ENCODE results near the gene CCDC142.

The CCDC142 gene

GRCh38 chr2:74458132-74458937 is 24.5 kb downstream of the CCDC142 start, which contains the start of gene WBP1:
Gene WBP1, plus strand, starts transcription at chr2:74458438. Its CDS starts 165 bp downstream, at chr2:74458603.
- Histone ChIP-seq H3K36me3 (no peaks in the 10 kb centered on the region; the same call in 1 of the 2 replicates), H3K27me3 (no peaks in the 10 kb centered on the region), H3K4me1 (no peaks in the 10 kb centered on the region), H3K9me3 (no peaks in the 10 kb centered on the region), H3K4me3 (ENCODE audit: low read depth, low read length) (peak within 1 kb of the TSS; percentile 85)
- TF ChIP-seq, protein P1, sequence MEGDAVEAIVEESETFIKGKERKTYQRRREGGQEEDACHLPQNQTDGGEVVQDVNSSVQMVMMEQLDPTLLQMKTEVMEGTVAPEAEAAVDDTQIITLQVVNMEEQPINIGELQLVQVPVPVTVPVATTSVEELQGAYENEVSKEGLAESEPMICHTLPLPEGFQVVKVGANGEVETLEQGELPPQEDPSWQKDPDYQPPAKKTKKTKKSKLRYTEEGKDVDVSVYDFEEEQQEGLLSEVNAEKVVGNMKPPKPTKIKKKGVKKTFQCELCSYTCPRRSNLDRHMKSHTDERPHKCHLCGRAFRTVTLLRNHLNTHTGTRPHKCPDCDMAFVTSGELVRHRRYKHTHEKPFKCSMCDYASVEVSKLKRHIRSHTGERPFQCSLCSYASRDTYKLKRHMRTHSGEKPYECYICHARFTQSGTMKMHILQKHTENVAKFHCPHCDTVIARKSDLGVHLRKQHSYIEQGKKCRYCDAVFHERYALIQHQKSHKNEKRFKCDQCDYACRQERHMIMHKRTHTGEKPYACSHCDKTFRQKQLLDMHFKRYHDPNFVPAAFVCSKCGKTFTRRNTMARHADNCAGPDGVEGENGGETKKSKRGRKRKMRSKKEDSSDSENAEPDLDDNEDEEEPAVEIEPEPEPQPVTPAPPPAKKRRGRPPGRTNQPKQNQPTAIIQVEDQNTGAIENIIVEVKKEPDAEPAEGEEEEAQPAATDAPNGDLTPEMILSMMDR (IDR thresholded peaks at IDR 0.05; ENCODE audit: low read depth, low read length) = no peak
- DNase-seq = peak; percentile 95

- no peaks in the 10 kb centered on the region for H3K27me3 ChIP-seq
- no peaks in the 10 kb centered on the region; the same call in 1 of the 2 replicates for H3K36me3 ChIP-seq
- TF ChIP-seq, protein P1 (IDR thresholded peaks at IDR 0.05; ENCODE audit: low read depth, low read length) = no peak
- no peaks in the 10 kb centered on the region for H3K4me1 ChIP-seq
- H3K4me3 ChIP-seq (ENCODE audit: low read depth, low read length) = peak overlapping the region; percentile 60
- no peaks in the 10 kb centered on the region for H3K9me3 ChIP-seq
- DNase-seq = peak; percentile 67
These were observed 25.2 kb downstream of the CCDC142 start for GRCh38 chr2:74457549-74458131.

GRCh38 chr2:74457129-74457548 is 25.7 kb downstream of the CCDC142 start:
- no peaks in the 10 kb centered on the region for H3K9me3 ChIP-seq
- TF ChIP-seq, protein P1 (IDR thresholded peaks at IDR 0.05; ENCODE audit: low read depth, low read length) = no peak

GRCh38 chr2:74454654-74455511 is 27.9 kb downstream of the CCDC142 start, which contains the start of gene INO80B:
Gene INO80B, plus strand, starts transcription at chr2:74455087. Its CDS starts 30 bp downstream, at chr2:74455117.
- no peaks in the 10 kb centered on the region for H3K9me3 ChIP-seq
- H3K36me3 ChIP-seq = no peaks in the 10 kb centered on the region
- DNase-seq = peak; percentile 85
- no peaks in the 10 kb centered on the region for H3K27me3 ChIP-seq
- TF ChIP-seq, protein P1 (IDR thresholded peaks at IDR 0.05; ENCODE audit: low read depth, low read length) = no peak
- H3K4me3 ChIP-seq (ENCODE audit: low read depth, low read length) = peak within 1 kb of the TSS; percentile 84
- no peaks in the 10 kb centered on the region for H3K4me1 ChIP-seq

More at GRCh38 chr2:74457129-74457548, 25.7 kb downstream of the CCDC142 start:
- Histone ChIP-seq H3K36me3 (no peaks in the 10 kb centered on the region), H3K4me1 (no peaks in the 10 kb centered on the region), H3K4me3 (ENCODE audit: low read depth, low read length) (peak overlapping the region; percentile 60), H3K27me3 (no peaks in the 10 kb centered on the region)
- DNase-seq = no peak

- H3K36me3 ChIP-seq = no peaks in the 10 kb centered on the region
- TF ChIP-seq, protein P1 (IDR thresholded peaks at IDR 0.05; ENCODE audit: low read depth, low read length) = no peak
- H3K4me3 ChIP-seq (ENCODE audit: low read depth, low read length) = no peak overlapping the region
- DNase-seq = no peak
- no peaks in the 10 kb centered on the region for H3K4me1 ChIP-seq
- H3K27me3 ChIP-seq = no peaks in the 10 kb centered on the region
- H3K9me3 ChIP-seq = no peaks in the 10 kb centered on the region
These were observed 32.1 kb downstream of the CCDC142 start for GRCh38 chr2:74450570-74451190.

Data from BE2C (cell line).